HG02763 (cell line): Measurements from ENCODE around the gene KLRK1.
"Not testable (repeated sequence)": the region's sequence is repeated elsewhere in the genome, so short reads cannot be mapped to it uniquely, and the experiment has no call there.

Experiments used
- ATAC-seq: cut with Tn5 transposase; IDR thresholded peaks from one replicate; pipeline ENCODE4 v1.9.1; 2021; ENCODE audit warnings: mild to moderate bottlenecking, moderate library complexity; ENCODE audit not compliant: unreplicated experiment

The KLRK1 gene

DNA sequence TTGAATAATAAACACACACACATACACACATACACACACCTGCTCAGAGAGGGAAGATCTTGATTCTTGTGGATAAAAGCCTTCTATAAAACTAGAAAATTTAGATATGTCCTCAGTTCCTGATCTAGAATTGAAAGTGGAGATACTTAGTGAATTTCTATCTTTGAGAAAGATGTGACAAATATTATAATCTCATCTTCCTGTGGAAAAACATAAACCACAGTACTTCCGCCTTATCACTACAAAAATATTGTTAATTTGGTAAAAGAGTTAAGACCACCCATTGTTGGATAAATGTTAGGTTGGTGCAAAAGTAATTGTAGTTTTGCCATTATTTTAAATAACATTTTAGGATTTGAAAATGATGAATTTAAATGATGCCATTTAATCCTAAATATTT lies at the start of gene KLRK1:
TSS of gene KLRK1 (minus strand) at position 138 of the 400 bp plus-strand sequence. CDS start 1,231 bp downstream, outside the sequence.
- ATAC-seq: no peak

DNA sequence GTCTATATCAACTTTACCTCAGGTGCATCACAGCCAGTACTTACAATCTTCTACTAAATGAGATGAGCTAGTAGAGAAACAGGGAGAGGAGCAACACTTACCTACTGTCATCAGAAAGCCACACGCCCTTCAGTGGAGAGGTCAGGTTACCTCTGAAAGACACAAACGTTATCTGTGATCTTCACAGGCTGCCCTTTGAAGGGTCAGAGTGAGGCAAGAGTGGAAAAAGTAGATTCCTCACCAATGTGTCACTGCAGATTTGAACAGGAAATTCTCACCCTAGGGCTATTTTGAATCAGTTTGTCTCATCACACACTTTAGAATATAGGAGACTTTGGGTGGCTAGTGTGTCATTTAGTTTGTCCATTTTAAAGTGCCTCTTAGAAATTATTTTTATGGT lies 47.8 kb upstream of the KLRK1 start:
- not testable (repeated sequence) for ATAC-seq

GRCh38 chr12:10435816-10436215 lies 46.0 kb upstream of the KLRK1 start, which contains the start of gene KLRC2:
KLRC2 (minus strand) TSS chr12:10436010; CDS start chr12:10435986, 24 bp downstream.
- not testable (repeated sequence) for ATAC-seq

DNA sequence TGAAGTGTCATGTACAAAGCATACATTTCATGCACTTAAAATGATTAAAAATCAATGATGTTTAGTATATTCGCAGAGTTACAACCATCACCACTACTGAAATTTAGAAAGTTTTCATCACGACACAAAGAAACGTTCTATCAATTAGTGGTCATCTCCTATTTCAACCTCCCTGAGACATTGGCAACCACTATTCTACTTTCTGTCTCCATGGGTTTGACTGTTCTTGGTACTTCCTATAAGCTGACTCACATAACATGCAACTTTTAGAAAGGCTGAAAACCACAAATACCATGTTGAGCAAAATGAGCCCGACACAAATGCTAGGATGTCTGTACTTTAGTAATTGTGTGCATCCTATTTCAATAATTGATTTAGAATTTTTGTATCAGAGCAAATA lies 40.8 kb upstream of the KLRK1 start:
- ATAC-seq: not testable (repeated sequence)

DNA sequence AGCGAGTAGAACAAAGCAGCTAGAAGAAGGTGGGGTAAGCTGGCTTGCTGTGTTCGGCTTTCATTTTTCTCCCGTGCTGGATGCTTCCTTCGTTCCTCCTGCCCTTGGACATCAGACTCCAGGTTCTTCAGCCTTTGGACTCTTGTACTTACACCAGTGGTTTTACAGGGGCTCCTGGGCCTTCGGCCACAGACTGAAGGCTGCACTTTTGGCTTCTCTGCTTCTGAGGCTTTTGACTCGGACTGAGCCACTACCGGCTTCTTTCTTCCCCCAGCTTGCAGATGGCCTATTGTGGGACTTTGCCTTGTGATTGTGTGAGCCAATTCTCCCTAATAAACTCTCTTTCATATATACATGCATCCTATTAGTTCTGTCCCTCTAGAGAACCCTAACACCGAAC lies 36.1 kb upstream of the KLRK1 start:
- ATAC-seq: not testable (repeated sequence)

GRCh38 chr12:10424260-10424899 lies 34.5 kb upstream of the KLRK1 start:
- ATAC-seq: not testable (repeated sequence)

GRCh38 chr12:10422159-10422558 lies 32.3 kb upstream of the KLRK1 start:
- not testable (repeated sequence) for ATAC-seq

GRCh38 chr12:10420334-10420733 lies 30.5 kb upstream of the KLRK1 start, which contains the start of gene KLRC3:
KLRC3 (minus strand) TSS chr12:10420595; CDS start chr12:10420550, 45 bp downstream.
- ATAC-seq: not testable (repeated sequence)

- ATAC-seq: no peak
These were observed 19.6 kb upstream of the KLRK1 start, which contains the start of gene KLRC4 for GRCh38 chr12:10409392-10409791. KLRC4 (minus strand) TSS chr12:10409757; CDS start chr12:10409575, 182 bp downstream.

GRCh38 chr12:10408842-10409241 lies 19.0 kb upstream of the KLRK1 start:
- ATAC-seq: no peak

GRCh38 chr12:10406725-10407124 lies 16.9 kb upstream of the KLRK1 start:
- ATAC-seq: no peak

GRCh38 chr12:10405294-10405693 lies 15.5 kb upstream of the KLRK1 start:
- no peak for ATAC-seq

GRCh38 chr12:10404798-10405197 lies 15.0 kb upstream of the KLRK1 start:
- ATAC-seq: no peak

DNA sequence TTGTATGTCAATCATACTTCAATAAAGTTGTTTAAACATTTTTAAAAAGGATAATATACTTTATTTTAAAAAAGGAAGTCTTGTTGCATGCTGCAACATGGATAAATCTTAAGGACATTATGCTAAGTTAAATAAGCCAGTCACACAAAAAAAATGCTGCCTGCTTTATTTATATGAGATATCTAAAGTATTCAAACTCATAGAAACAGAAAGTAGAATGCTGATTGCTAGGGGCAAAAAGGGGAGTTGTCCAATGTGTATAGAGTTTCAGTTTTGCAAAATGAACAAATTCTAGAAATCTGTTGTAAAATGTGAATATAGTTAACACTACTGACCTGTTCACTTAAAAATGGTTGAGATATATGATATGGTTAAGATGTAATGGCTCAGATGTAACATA lies 11.0 kb upstream of the KLRK1 start:
- no peak for ATAC-seq

DNA sequence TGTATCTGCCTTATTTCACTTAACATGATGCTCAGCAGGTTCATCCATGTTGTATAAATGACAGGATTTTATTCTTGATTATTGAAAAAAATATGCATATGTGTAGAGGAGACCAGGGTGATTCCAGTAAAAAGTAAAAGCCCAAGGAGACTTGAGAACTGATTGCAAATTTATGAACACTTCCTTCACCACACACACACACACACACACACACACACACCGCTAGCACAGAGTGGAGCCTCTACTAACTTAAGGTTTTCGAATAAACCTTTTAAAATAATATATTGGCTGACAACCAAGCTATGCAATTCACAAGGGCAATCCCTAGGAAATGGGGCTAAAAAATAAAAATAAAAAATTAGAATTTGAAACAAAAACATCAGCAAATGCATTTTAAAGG lies 8.3 kb upstream of the KLRK1 start:
- ATAC-seq: no peak

DNA sequence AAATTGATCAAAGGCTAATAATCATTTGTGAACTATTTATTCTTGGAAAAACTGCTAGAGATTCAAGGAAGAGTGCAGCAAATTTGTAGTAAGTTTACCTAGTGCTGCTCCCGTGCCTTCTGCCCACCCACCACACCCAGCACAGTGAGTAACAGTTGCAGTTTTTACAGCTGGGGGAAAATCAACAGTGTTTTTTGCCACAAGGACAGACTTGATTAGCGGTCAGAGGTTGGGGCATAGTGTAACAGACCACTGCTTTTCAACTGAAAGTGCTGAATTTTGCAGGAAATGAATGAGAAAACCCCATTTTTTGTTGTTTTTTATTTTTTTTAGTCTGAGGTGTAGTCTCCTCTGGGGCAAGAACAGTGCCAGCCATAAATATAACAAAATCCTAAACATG lies 7.5 kb upstream of the KLRK1 start:
- ATAC-seq: no peak

- not testable (repeated sequence) for ATAC-seq
These were observed 6.3 kb upstream of the KLRK1 start for GRCh38 chr12:10396176-10396575.

- ATAC-seq: peak; percentile 62
These were observed 5.7 kb upstream of the KLRK1 start for GRCh38 chr12:10395390-10395998.

GRCh38 chr12:10394531-10395152 lies 4.8 kb upstream of the KLRK1 start:
- not testable (repeated sequence) for ATAC-seq

- no peak for ATAC-seq
These were observed 3.5 kb upstream of the KLRK1 start for GRCh38 chr12:10393291-10393690.

GRCh38 chr12:10392394-10392930 lies 2.6 kb upstream of the KLRK1 start:
- peak; percentile 57 for ATAC-seq
